GM19395 (cell line): ENCODE data around the gene PTPRZ1.

Experiments
- ATAC-seq: cut with Tn5 transposase; IDR thresholded peaks from one replicate; pipeline ENCODE4 v1.9.1; 2021; ENCODE audit warnings: mild to moderate bottlenecking, moderate library complexity; ENCODE audit not compliant: unreplicated experiment

The PTPRZ1 gene

DNA sequence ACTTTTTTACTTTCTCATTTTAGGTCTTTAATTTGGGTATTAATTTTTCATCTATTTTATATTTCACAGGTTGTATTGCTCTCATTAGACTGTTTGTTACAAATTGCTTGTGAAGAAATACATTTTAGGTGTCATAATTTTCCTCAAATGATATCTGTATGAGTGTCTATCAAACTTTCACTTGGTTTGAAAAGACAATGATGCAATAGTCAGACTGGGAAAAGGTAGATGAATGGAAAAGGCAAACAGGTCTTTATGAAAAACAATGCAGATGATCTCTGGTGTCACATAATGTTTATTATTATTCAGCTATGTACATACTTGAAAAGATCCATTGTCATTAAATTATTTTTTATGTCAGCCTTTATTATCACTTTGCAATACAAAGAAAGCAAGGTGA lies 80.2 kb downstream of the PTPRZ1 start:
- no peak for ATAC-seq

DNA sequence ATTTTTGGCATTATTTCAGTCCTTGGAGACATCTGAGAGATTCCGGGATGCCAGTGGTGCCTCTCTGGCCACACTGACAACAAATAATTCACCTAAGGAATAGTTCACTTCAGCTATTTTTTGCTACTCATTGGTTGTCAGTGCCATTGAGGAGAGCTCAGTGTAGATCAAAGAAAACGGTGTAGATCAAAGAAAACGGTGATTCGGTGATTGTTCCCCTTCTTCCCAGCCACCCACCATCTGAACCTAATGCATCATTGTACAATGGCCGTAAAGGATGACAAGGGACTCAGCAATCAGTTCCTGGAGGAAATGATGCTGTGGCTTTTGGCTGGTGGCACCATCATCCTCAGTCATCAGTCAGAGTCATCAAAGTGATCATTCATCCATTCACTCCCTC lies 80.6 kb downstream of the PTPRZ1 start:
- no peak for ATAC-seq

DNA sequence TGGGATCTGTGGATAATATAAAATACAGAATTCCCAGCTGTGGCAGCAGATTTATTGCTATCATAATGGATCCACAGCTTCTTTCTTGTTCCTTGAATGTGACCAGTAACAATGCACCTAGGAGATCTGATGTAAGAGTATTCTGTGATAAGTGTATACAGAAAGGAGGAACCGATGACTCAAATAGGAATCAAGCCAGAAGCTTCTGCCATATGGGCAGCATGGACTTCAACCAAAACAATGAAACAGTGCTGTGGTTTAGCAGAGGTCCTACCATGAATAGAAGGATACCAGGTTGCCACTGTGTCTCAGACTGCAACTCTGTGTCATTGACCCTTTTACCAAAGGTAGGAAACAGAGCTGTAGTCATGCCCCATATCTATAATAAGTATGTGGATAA lies 81.8 kb downstream of the PTPRZ1 start:
- ATAC-seq = peak; percentile 51

DNA sequence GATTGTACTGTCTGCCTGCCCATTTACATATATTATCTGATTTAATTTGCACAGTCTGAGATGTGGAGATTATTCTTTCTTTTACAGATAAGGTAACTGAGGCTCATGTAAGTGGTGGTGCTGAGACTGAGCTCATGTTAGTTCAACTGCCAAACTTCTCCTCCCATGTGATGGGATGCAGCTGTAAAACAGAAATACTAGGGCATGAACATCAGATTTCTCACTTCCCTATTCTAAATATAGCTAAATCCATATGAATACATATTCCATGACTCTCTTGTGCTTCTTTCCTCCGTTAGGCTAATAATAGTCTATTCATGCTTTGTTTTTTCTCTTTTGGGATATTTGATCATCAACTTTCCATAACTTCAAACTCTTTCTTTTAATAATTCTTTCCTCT lies 84.7 kb downstream of the PTPRZ1 start:
- ATAC-seq = no peak

DNA sequence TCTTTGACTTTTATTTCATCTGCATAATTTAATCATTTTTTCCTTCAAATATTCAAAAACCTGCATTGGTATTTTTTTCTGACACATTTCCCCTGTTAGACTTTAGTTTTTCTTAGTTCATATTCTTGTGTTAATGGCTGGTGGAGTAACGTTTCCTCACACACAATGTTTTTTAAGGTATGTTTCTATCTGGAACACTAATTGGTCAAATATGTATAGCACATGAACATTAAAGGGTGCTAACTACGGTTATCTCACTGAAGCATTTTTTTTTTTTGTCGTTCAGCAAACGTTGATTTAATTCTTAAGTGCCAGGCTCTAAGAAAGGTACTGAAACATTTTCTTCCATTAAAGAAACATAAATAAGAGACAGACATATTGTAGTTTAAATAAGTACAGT lies 87.7 kb downstream of the PTPRZ1 start:
- no peak for ATAC-seq

DNA sequence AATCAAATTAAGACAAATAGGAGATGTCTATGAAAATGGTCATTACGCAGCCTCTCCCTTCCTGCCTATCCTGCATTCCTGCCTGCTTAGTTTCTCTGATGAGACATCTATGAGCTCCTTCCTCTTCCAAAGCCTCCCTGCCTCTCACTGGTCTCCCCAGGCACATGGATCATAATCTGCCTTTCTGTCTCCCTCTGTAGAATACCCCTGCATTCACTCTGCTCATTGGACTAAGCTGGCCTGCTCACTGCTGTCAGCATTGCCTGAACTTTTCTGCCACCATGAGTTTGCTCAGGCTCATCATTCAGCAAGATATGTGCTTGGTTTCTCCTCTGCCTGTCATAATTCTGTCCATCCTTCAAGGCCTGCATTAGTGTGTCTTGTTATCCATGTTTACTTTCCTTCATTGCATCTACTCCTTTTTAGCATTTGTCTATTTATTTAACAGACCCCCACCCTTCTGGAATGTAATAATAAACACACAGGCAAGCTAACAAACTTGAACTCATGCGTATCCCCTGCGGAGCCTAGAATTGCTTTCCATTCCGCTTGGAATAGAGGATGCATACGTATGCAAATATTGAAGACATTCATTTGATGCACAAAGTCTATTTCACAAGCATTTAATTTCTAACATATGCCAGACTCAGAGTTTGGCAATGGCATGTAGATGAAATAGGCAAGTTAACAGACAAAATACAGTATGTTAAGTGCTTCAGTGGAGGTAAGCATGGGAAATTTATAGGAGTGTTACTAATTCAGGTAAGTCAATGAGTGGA lies 88.3 kb downstream of the PTPRZ1 start:
- no peak for ATAC-seq

DNA sequence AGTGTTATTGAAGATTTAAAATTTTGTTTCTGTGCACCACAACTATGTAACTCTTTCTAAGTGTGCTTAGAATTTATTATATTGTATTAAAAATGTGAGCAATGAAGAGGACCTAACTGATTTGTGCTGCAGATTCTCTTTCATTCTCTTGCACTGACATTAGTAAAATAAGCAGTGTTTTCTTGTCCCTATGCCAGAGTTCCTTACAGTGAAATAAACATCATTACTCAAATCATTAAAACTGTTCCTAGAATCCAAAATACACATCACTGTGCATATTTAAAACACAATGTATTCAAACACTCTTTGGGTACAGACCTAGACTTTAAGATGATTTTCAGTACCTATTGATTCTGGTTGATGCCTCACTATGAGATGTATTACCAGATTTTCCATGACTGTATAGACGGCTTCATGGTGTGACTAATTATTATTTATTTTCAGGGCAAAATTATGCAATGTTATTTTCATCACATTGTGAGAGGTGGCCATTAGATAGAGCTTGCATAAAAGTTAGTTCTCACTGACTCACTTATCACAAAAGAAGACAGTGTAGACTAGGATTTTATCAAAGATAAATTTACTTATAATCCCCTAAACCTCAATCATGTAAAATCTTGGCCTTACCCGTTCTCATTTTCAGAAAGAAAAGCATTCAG lies 93.4 kb downstream of the PTPRZ1 start:
- no peak for ATAC-seq

DNA sequence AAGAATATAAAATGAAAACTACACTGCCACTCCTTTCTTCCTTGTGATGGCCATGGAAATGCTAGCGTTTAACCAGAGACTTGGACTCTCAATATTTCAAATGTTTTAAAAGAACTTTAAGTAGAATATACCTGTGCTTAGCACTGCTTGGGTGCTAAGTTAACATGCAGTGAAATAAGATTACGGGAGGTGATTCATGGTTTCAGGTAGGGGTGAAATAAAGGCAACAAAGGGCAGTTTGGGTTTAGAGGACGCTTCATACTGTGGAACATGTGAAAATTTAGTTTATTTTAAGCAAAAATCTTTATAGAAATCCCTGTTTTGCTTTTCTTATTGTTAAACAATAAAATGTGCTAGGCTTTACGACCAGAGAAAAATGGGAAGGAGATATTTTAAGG lies 94.0 kb downstream of the PTPRZ1 start:
- no peak for ATAC-seq

DNA sequence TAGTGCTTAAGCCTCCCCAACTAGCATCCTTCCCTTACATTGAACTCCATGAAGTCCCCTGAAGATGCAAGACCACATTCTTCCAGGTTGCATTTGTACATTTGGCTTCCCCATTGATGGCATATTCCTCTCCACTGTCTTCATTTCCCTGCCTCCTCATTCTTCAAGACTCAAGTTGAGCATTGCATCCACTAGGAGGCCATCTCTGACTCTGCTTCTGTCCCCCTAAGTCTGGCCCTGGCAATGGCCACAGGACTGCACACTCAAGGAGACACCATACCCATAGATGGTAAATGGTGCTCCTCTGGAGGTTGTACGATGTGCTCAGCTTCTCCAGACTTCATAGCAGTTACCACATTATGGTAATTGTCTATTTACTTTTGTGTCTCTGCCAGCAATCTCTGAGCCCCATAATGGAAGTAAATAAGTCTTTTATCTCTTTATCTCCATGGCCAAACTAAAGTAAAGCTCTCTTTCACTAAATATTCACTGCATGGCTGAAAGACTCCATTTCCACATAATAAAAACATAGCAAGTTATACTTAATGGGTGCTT lies 112.6 kb downstream of the PTPRZ1 start:
- no peak for ATAC-seq

DNA sequence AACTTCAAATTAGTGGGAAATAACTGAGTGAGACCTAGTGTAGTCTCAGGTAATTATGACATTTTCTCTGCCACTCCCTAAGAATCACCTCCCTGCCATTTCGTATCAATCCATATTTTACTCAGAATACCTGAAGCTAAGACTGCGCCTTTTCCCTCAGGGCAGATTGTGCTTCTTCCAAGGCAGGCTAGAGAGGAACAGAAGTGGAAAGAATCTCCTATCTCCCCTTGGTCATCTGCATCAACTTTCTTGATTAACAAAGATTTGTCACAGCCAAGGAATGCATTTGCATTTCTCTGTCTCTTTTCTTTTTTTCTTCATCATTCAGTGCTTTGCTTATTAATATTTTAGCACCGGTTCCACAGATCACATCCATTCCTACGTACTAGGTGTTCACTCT lies 119.1 kb downstream of the PTPRZ1 start:
- no peak for ATAC-seq

DNA sequence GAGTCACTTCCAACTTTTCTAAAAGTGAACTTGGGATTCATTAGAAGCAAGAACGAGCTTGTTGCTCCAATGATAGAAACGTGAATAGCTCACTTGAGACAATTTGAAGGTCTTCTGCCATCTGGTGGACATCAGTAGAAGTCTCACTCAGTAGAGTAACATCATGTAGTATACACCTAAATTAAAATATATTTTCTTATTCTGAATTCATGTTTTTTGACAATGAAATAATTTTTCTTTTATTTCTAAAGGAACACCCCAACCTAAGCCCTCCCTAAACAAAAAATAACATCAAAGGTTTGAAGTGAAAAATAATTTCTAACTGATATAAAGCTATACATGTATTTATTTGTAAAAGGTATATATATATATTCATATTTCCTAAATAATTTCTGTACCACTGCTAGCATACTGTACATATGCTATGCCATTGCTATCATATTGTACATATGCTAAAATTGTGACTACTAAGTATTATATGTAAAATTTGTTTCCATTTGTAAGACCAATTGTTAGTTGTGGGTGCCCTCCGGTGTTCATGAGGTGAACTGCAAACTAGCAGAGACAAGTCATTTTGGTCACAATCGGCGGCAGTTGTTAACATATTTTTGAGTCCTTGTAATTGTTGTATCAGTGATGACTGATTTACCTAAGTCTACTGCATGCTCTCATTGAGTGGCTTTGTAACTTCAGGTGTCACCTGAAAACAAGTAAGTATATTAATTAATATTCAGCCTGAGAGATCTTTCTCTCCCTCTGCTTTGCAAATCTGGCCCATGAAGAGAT lies 121.9 kb downstream of the PTPRZ1 start:
- peak; percentile 98 for ATAC-seq

DNA sequence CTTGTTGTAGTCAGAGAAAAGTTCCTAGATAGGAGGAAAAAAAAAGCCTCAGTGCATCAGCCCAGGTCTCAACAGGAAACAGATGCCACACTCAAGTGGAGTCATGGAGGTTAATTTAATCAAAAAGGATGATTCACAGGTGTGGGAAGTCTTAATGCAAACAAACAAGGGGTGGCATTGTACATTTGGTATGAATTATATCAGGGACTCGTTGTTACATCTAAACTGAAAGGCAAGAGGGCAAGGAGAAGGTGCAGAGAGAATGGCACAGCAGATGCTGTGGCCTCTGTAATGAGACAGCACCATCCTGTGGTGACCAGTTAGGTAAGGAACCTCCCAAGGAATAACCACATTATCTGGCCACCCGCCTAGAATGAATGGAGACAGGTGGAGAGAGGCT lies 133.7 kb downstream of the PTPRZ1 start:
- no peak for ATAC-seq

DNA sequence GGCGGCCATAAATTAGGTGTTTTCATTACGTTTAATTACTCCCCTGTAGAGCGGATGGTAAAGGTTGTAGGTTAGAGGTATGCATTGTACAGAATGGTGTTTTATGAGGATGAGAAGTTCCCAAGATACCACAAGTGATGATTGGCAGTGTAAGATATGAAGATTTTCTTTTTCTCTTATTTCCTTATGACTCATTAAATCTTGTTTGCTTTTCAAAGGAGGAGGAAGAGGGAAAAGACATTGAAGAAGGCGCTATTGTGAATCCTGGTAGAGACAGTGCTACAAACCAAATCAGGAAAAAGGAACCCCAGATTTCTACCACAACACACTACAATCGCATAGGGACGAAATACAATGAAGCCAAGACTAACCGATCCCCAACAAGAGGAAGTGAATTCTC lies 137.2 kb downstream of the PTPRZ1 start:
- no peak for ATAC-seq

DNA sequence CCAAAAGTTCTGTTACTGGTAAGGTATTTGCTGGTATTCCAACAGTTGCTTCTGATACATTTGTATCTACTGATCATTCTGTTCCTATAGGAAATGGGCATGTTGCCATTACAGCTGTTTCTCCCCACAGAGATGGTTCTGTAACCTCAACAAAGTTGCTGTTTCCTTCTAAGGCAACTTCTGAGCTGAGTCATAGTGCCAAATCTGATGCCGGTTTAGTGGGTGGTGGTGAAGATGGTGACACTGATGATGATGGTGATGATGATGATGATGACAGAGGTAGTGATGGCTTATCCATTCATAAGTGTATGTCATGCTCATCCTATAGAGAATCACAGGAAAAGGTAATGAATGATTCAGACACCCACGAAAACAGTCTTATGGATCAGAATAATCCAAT lies 140.1 kb downstream of the PTPRZ1 start:
- ATAC-seq = no peak

DNA sequence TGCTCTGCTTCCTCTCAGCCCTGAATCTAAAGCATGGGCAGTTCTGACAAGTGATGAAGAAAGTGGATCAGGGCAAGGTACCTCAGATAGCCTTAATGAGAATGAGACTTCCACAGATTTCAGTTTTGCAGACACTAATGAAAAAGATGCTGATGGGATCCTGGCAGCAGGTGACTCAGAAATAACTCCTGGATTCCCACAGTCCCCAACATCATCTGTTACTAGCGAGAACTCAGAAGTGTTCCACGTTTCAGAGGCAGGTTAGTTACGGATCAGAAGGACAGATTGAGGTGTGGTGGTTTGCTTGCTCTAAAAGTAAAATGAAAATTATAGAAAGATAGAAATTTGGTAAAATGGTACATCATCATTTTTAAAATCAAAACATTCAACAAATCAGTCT lies 140.7 kb downstream of the PTPRZ1 start:
- no peak for ATAC-seq

DNA sequence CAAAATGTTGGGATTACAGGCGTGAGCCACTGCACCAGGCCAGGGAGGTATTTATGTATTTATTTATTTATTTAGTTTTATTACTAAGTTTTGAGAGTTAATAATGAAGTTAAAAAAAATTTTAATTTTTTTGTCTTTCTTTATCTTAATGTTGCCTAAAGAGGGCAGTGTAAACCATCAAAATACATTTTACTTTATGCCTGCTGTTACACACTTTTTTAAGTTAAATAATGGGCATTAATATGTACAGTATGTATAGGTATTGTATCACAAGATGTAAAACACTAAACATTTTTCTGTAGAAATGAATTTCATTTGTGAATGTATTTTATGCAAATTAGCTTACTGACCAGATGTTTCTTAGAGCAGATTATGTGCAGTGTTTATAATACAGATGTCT lies 141.7 kb downstream of the PTPRZ1 start:
- no peak for ATAC-seq

DNA sequence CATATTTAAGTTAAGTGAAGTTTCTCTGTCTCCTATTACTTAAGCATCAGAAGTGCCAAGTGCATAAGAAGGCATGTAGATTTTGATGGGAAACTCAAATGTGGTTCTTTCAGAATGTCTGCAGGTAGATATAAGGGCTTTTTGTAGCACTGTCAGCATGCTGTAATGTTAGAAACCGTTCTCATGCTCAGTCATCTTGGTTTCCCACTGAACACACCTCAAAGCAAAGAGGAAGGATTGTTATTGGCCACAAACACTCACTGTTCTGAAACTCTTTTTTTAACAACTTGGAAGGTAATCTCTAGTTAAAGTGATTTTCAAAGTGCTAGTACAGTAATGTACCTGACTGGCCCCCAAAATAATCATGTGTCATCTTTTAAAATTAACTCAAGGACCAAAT lies 145.1 kb downstream of the PTPRZ1 start:
- no peak for ATAC-seq

DNA sequence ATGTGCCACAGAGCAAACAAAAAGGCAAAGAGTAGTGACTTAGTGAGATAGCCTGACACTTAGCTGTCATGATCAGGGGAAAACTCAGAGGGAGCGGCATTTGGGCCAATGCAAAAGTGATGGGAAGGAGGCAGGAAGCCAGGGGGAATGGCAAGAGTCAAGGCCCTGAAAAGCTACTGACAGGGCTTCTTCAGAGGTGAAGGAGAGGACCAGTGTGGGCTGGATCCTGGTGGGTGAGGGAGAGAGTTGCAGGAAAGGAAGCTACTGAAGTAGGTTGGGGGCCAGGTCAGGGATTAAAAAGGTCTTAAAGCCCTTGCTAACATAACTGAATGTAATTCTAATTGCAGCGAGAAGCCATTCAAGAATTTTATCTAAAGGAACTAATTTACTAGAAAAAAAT lies 154.1 kb downstream of the PTPRZ1 start:
- ATAC-seq = no peak

DNA sequence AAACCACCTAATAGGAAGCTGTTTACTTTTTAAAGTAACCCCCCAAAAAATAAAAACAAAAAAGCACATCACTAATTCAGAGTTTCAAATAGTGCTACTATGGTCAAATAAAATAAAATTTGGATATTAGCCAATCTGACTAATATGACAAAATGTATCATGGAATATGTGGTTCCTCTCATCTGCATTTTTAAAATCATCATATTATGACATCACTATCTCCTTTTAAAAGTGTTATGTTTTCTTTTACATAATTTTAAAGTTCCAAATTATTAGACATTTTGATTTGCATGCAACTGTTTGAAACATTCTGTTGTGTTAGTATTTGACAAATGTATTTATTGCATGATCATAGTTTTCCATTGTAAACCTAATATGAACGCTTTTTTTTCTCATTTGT lies 160.7 kb downstream of the PTPRZ1 start:
- no peak for ATAC-seq

DNA sequence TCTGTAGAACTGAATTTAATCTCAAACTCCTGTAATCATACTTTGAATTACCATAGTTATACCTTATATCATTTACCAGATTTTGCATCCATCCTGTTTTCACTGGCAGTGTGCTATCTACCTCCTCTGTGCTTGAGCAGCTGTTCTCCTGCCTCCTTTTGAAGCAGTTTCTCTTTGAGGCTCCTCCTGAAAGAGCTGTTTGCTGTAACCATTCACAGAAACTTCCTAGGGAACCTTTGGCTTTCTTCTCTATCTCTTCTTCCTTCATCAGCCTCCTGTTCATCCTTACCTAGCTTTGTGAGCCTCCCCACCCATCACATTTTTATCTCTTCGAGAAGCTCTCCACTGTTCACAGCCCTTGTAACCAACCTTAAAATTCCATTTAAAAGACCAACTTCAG lies 162.9 kb downstream of the PTPRZ1 start:
- no peak for ATAC-seq

DNA sequence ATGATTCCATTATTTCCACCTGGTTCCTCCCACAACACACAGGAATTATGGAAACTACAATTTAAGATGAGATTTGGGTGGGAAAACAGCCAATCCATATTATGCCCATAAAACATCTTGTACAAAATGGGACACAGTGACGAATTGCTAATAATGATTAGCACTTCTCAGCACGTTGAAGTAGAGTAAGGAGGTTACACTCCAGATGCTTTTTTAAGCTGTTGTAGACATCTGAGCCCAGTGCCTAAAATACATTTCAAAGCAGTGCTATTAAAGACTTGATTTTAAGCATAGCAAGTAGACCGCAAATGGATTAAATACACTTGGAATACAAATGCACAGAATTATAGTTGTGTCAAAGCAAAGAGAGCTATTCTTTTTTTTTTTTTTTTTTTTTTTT lies 165.2 kb downstream of the PTPRZ1 start:
- ATAC-seq = no peak

DNA sequence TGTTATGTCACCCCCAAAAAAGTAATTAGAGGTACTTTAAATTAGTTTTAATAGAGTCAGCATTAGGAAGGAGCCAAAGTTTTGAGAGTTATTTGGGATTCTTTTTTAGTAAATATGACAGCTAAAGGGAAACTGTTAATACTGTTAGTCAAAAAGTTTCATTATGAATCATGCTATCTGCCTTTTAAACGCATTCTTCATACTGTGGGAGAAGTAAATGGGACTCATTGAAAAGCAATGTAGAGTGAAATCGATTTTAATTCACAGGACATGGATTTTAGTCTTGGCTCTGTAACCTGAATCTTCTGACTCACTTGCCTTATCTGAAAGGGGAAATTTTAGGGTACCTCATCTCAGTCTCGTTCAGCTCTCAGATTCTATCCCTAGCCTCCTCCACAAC lies 165.9 kb downstream of the PTPRZ1 start:
- ATAC-seq = peak; percentile 48
